OCI-LY3 (cell line): ENCODE results near the gene URB2.

Experiments
- CTCF ChIP-seq: fragments of 200-600, 300-600 bp; sonication (generic); IDR thresholded peaks from 2 replicates; pipeline ENCODE4 v1.5.1; 2014; ENCODE audit warnings: antibody characterized with exemption, low read length, low read depth
- EZH2phosphoT487 ChIP-seq: fragments of 200-600 bp; shearing (Covaris generic); IDR thresholded peaks from 2 replicates; pipeline ENCODE4 v1.6.1; 2018; ENCODE audit warnings: antibody characterized with exemption, mixed run types, low read depth

- no peak for TF ChIP-seq CTCF
- TF ChIP-seq EZH2phosphoT487 = no peak
Measured at GRCh38 chr1:229685149-229685548, 59.1 kb downstream of the URB2 start.
